HEK293 (cell line): ENCODE measurements around the gene HLA-DQA1.

Source experiments
- CTCF ChIA-PET: fragments of 350-600 bp; formaldehyde crosslinking; extraction: SDS; loops from one replicate; lab custom pipeline; 2021; ENCODE audit warnings: antibody characterized with exemption; lab: Yijun Ruan, JAX
- POLR2A ChIA-PET: fragments of 300-600 bp; formaldehyde crosslinking; extraction: SDS; loops from one replicate; lab custom pipeline; 2020; ENCODE audit warnings: antibody characterized with exemption, inconsistent platforms; lab: Yijun Ruan, JAX
- H3K27ac ChIP-seq: fragments of 200-500 bp; sonication (Bioruptor generic); 2 replicates; pipeline ENCODE4 v1.5.1; 2014; ENCODE audit warnings: low read depth, low read length, control low read depth, inconsistent platforms; ENCODE audit errors: extremely low read depth
- H3K36me3 ChIP-seq, 2 experiments: fragments of 200-500 bp in 1 of 2; sonication (Bioruptor generic) in 1 of 2; 1 replicate in 1 of 2; 2 replicates in 1 of 2; pipeline ENCODE4 v1.5.1; 2014 to 2017; ENCODE audit warnings: inconsistent platforms in 2 of 2, low read length in 2 of 2; ENCODE audit not compliant: control insufficient read depth in 2 of 2, insufficient read depth in 1 of 2
- H3K4me1 ChIP-seq: fragments of 200-500 bp; sonication (Bioruptor generic); 2 replicates; pipeline ENCODE4 v1.5.1; 2014; ENCODE audit warnings: mild to moderate bottlenecking, low read length, inconsistent platforms; ENCODE audit not compliant: control insufficient read depth, insufficient read depth
- H3K4me3 ChIP-seq: 2 replicates; pipeline ENCODE4 v1.5.1; 2011; ENCODE audit warnings: low read depth, mild to moderate bottlenecking, control low read depth, low read length, moderate library complexity
- H3K9me3 ChIP-seq: fragments of 200-500 bp; sonication (Bioruptor generic); 2 replicates; pipeline ENCODE4 v1.5.1; 2014; ENCODE audit warnings: low read depth, low read length, inconsistent platforms; ENCODE audit not compliant: control insufficient read depth, insufficient read depth
- IKZF3 ChIP-seq: fragments of 450-650 bp; IDR thresholded peaks from 2 replicates; pipeline ENCODE4 v1.5.0; 2018; ENCODE audit warnings: missing biosample characterization, mild to moderate bottlenecking, missing genetic modification characterization, moderate library complexity
- KLF10 ChIP-seq: fragments of 450-650 bp; IDR thresholded peaks from 2 replicates; pipeline ENCODE4 v1.5.1; 2018; ENCODE audit warnings: missing biosample characterization, mild to moderate bottlenecking, missing genetic modification characterization
- KLF7 ChIP-seq: fragments of 450-650 bp; formaldehyde crosslinking; IDR thresholded peaks from 2 replicates; pipeline ENCODE4 v1.5.1; 2016; ENCODE audit warnings: missing biosample characterization, missing genetic modification characterization, borderline replicate concordance
- ZBTB20 ChIP-seq: fragments of 450-650 bp; formaldehyde crosslinking; IDR thresholded peaks from 2 replicates; pipeline ENCODE4 v1.5.1; 2016; ENCODE audit warnings: missing biosample characterization, missing genetic modification characterization
- ZBTB7A ChIP-seq: fragments of 450-650 bp; formaldehyde crosslinking; IDR thresholded peaks from 2 replicates; pipeline ENCODE4 v1.5.1; 2016; ENCODE audit warnings: low read depth, missing biosample characterization, missing genetic modification characterization
- ZNF175 ChIP-seq: fragments of 450-650 bp; formaldehyde crosslinking; IDR thresholded peaks from 2 replicates; pipeline ENCODE4 v1.5.1; 2016; ENCODE audit warnings: missing biosample characterization, missing genetic modification characterization
- ZNF394 ChIP-seq: fragments of 450-650 bp; formaldehyde crosslinking; IDR thresholded peaks from 2 replicates; pipeline ENCODE4 v1.5.1; 2016; ENCODE audit warnings: missing biosample characterization, missing genetic modification characterization, mild to moderate bottlenecking, moderate library complexity, borderline replicate concordance
- ZNF433 ChIP-seq: fragments of 450-650 bp; formaldehyde crosslinking; IDR thresholded peaks from 2 replicates; pipeline ENCODE4 v1.5.1; 2016; ENCODE audit warnings: missing biosample characterization, missing genetic modification characterization, low read depth
- ZNF548 ChIP-seq: fragments of 450-650 bp; formaldehyde crosslinking; IDR thresholded peaks from 2 replicates; pipeline ENCODE4 v1.5.1; 2016; ENCODE audit warnings: missing biosample characterization, missing genetic modification characterization
- ZNF549 ChIP-seq: fragments of 450-650 bp; IDR thresholded peaks from 2 replicates; pipeline ENCODE4 v1.5.1; 2018; ENCODE audit warnings: missing biosample characterization, missing genetic modification characterization, mild to moderate bottlenecking, inconsistent platforms, moderate library complexity
- ZNF76 ChIP-seq: fragments of 450-650 bp; formaldehyde crosslinking; IDR thresholded peaks from 2 replicates; pipeline ENCODE4; 2016; ENCODE audit warnings: low read depth, missing biosample characterization, missing genetic modification characterization, borderline replicate concordance
- ZSCAN16 ChIP-seq: fragments of 450-650 bp; formaldehyde crosslinking; IDR thresholded peaks from 2 replicates; pipeline ENCODE4 v1.5.1; 2016; ENCODE audit warnings: missing biosample characterization, missing genetic modification characterization
- TF ChIP-seq, protein P1 (sequence below): fragments of 450-650 bp; formaldehyde crosslinking; IDR thresholded peaks from 2 replicates; pipeline ENCODE4 v1.5.1; 2016; ENCODE audit warnings: missing biosample characterization, missing genetic modification characterization, borderline replicate concordance
- TF ChIP-seq, protein P2 (sequence below): fragments of 450-650 bp; formaldehyde crosslinking; IDR thresholded peaks from 2 replicates; pipeline ENCODE4 v1.5.1; 2016; ENCODE audit warnings: missing biosample characterization, missing genetic modification characterization, low read depth
- TF ChIP-seq, protein P3 (sequence below): fragments of 450-650 bp; formaldehyde crosslinking; IDR thresholded peaks from 2 replicates; pipeline ENCODE4 v1.5.1; 2016; ENCODE audit warnings: missing biosample characterization, missing genetic modification characterization
- TF ChIP-seq, protein P4 (sequence below): fragments of 450-650 bp; formaldehyde crosslinking; IDR thresholded peaks from 2 replicates; pipeline ENCODE4 v1.5.1; 2016; ENCODE audit warnings: missing biosample characterization, missing genetic modification characterization
- TF ChIP-seq, protein P5 (sequence below): fragments of 450-650 bp; formaldehyde crosslinking; IDR thresholded peaks from 2 replicates; pipeline ENCODE4 v1.5.1; 2016; ENCODE audit warnings: missing biosample characterization, missing genetic modification characterization

Gene HLA-DQA1

DNA sequence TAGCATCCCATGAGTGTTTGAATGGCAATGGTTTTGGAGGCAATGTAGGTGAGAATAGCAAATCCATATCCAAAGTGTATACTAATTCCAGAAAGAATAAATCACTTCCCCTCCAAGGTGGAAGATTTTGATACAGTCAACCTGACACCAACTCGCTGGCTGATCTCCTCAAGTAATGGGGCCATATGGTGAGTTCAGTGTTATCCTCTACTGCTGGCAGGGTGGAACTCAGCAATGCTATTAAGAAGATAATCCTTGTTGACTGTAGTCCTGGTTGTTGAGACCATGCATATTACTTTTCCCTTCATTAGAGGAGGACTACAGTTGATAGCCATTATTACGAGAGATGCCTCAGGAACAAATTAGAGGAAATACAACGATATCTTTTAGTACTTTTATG is 47.0 kb downstream of the HLA-DQA1 start:
- no peaks in the 10 kb centered on the region for H3K4me1 ChIP-seq
- H3K36me3 ChIP-seq: no peaks in the 10 kb centered on the region
- no peaks in the 10 kb centered on the region for H3K9me3 ChIP-seq
- ChIA-PET CTCF (no interaction called here), POLR2A (no interaction called here)
- H3K4me3 ChIP-seq: no peak overlapping the region
- H3K27ac ChIP-seq: no peak overlapping the region
- TF ChIP-seq, protein P1, sequence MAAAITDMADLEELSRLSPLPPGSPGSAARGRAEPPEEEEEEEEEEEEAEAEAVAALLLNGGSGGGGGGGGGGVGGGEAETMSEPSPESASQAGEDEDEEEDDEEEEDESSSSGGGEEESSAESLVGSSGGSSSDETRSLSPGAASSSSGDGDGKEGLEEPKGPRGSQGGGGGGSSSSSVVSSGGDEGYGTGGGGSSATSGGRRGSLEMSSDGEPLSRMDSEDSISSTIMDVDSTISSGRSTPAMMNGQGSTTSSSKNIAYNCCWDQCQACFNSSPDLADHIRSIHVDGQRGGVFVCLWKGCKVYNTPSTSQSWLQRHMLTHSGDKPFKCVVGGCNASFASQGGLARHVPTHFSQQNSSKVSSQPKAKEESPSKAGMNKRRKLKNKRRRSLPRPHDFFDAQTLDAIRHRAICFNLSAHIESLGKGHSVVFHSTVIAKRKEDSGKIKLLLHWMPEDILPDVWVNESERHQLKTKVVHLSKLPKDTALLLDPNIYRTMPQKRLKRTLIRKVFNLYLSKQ (tag by site-specific recombination): no peak
- TF ChIP-seq IKZF3 (tag by site-specific recombination) (no peak), ZNF76 (tag by site-specific recombination) (no peak), ZNF433 (tag by site-specific recombination) (no peak)
- TF ChIP-seq, protein P2, sequence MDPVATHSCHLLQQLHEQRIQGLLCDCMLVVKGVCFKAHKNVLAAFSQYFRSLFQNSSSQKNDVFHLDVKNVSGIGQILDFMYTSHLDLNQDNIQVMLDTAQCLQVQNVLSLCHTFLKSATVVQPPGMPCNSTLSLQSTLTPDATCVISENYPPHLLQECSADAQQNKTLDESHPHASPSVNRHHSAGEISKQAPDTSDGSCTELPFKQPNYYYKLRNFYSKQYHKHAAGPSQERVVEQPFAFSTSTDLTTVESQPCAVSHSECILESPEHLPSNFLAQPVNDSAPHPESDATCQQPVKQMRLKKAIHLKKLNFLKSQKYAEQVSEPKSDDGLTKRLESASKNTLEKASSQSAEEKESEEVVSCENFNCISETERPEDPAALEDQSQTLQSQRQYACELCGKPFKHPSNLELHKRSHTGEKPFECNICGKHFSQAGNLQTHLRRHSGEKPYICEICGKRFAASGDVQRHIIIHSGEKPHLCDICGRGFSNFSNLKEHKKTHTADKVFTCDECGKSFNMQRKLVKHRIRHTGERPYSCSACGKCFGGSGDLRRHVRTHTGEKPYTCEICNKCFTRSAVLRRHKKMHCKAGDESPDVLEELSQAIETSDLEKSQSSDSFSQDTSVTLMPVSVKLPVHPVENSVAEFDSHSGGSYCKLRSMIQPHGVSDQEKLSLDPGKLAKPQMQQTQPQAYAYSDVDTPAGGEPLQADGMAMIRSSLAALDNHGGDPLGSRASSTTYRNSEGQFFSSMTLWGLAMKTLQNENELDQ (tag by site-specific recombination): no peak

- CTCF ChIA-PET: interaction anchor here (0.7 to 7.9 kb wide), 4 partner anchors 25 to 1207 kb away, joined by 3 to 97 read pairs (median 8); no protein-coding TSS in a partner anchor
- TF ChIP-seq ZSCAN16 (tag by site-specific recombination): no peak
- TF ChIP-seq KLF7 (tag by site-specific recombination): no peak
- TF ChIP-seq, protein P3, sequence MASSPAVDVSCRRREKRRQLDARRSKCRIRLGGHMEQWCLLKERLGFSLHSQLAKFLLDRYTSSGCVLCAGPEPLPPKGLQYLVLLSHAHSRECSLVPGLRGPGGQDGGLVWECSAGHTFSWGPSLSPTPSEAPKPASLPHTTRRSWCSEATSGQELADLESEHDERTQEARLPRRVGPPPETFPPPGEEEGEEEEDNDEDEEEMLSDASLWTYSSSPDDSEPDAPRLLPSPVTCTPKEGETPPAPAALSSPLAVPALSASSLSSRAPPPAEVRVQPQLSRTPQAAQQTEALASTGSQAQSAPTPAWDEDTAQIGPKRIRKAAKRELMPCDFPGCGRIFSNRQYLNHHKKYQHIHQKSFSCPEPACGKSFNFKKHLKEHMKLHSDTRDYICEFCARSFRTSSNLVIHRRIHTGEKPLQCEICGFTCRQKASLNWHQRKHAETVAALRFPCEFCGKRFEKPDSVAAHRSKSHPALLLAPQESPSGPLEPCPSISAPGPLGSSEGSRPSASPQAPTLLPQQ (tag by site-specific recombination): peak; percentile 66
- Histone ChIP-seq H3K4me3 (no peak overlapping the region), H3K36me3 (no peaks in the 10 kb centered on the region), H3K4me1 (no peaks in the 10 kb centered on the region), H3K9me3 (no peaks in the 10 kb centered on the region), H3K27ac (no peak overlapping the region)
- POLR2A ChIA-PET: no interaction called here
These were observed 48.4 kb downstream of the HLA-DQA1 start for GRCh38 chr6:32685603-32686002.

- Histone ChIP-seq H3K27ac (no peak overlapping the region), H3K36me3 (no peaks in the 10 kb centered on the region), H3K4me3 (no peak overlapping the region), H3K9me3 (no peaks in the 10 kb centered on the region), H3K4me1 (no peaks in the 10 kb centered on the region)
- CTCF ChIA-PET: interaction anchor here (0.5 to 7.9 kb wide), 11 partner anchors 10 to 276 kb away, joined by 3 to 97 read pairs (median 4); no protein-coding TSS in a partner anchor
- POLR2A ChIA-PET: no interaction called here
- TF ChIP-seq ZBTB20 (no peak), ZNF175 (no peak), KLF10 (tag by site-specific recombination) (no peak), ZBTB7A (tag by site-specific recombination) (no peak), ZNF394 (tag by site-specific recombination) (no peak), ZNF549 (tag by site-specific recombination) (no peak), ZNF548 (tag by site-specific recombination) (no peak)
- TF ChIP-seq, protein P4, sequence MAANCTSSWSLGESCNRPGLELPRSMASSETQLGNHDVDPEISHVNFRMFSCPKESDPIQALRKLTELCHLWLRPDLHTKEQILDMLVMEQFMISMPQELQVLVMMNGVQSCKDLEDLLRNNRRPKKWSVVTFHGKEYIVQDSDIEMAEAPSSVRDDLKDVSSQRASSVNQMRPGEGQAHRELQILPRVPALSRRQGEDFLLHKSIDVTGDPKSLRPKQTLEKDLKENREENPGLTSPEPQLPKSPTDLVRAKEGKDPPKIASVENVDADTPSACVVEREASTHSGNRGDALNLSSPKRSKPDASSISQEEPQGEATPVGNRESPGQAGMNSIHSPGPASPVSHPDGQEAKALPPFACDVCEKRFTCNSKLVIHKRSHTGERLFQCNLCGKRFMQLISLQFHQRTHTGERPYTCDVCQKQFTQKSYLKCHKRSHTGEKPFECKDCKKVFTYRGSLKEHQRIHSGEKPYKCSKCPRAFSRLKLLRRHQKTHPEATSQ (tag by site-specific recombination): no peak
- TF ChIP-seq, protein P5, sequence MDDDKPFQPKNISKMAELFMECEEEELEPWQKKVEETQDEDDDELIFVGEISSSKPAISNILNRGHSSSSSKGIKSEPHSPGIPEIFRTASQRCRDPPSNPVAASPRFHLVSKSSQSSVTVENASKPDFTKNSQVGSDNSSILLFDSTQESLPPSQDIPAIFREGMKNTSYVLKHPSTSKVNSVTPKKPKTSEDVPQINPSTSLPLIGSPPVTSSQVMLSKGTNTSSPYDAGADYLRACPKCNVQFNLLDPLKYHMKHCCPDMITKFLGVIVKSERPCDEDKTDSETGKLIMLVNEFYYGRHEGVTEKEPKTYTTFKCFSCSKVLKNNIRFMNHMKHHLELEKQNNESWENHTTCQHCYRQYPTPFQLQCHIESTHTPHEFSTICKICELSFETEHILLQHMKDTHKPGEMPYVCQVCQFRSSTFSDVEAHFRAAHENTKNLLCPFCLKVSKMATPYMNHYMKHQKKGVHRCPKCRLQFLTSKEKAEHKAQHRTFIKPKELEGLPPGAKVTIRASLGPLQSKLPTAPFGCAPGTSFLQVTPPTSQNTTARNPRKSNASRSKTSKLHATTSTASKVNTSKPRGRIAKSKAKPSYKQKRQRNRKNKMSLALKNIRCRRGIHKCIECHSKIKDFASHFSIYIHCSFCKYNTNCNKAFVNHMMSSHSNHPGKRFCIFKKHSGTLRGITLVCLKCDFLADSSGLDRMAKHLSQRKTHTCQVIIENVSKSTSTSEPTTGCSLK (tag by site-specific recombination): no peak
These were observed 52.6 kb downstream of the HLA-DQA1 start for GRCh38 chr6:32689531-32690501.
